Measurements from ENCODE around the gene GRIK3.
"Not testable (repeated sequence)": the region's sequence is repeated elsewhere in the genome, so short reads cannot be mapped to it uniquely, and the experiment has no call there.

The GRIK3 gene

GRCh38 chr1:36900128-36900527, 134.2 kb downstream of the GRIK3 start:
- DNase-seq = no peak

DNA sequence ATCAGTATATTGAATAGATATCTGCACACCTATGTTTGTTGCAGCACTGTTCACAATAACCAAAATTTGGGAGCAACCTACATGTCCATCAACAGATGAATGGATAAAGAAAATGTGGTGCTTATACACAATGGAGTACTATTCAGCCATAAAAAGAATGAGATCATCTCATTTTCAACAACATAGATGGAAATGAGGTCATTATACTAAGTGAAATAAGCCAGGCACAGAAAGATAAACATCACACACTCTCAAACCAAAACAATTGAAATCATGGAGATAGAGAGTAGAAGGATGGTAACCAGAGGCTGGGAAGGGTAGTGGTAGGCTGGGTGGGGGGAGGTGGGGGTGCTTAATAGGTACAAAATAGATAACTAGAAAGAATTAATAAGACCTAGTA, 136.5 kb downstream of the GRIK3 start:
- DNase-seq = not testable (repeated sequence)

GRCh38 chr1:36894824-36895223, 139.5 kb downstream of the GRIK3 start:
- DNase-seq = no peak

DNA sequence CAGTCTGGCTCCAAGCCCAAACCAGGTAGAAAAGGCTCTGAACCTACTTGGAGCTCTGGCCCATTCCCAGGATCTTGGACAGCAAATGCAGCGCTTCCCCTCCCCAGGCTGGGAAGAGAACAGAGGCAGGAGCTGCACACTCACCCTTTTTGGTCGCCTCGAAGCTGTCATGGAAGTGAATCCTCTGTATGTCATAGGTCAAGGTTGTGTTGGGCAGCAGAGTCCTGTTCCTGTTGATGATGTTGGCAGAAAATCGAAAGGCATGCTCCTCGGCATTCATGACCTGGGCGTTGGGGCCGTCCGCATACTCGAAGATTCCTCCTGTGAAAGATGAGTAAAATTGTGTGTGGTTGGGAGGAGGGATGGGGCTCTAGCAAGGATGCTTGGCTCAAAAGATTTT, 143.5 kb downstream of the GRIK3 start:
- no peak for DNase-seq

DNA sequence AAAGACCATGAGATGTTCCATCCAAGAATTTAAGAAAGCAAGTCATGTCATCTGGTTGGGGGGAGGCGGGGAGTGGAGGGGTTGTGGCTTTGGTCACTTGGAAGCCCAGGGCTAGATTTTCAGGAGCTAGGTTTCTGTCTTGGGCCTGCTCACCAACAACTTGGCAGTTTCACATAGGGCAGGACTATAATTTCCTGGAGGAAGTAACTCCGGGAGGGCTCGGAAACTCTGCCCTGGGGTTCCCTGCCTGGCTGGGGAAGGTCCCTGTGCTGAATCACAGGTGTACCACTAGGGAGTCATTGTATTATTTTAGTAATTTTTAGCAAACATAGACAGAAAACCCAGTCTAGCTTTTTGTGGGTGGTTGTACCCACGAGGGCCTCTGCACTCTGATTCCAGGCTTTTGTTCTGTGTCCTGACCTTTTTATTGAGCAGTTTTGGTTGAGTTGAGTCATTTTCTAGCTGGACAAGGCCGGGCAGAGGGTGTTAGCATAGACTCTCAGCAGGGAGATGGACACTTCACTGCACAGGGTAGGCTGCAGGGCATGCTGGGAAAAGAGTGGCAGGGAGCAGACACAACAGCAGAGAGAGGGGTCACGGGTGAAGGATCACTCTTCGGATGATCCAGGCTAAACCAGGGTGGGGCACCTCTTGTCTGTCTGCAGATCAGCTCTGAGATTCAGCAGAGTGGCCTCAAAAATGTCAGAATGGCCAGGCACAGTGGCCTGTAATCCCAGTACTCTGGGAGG, 144.7 kb downstream of the GRIK3 start:
- no peak for DNase-seq

DNA sequence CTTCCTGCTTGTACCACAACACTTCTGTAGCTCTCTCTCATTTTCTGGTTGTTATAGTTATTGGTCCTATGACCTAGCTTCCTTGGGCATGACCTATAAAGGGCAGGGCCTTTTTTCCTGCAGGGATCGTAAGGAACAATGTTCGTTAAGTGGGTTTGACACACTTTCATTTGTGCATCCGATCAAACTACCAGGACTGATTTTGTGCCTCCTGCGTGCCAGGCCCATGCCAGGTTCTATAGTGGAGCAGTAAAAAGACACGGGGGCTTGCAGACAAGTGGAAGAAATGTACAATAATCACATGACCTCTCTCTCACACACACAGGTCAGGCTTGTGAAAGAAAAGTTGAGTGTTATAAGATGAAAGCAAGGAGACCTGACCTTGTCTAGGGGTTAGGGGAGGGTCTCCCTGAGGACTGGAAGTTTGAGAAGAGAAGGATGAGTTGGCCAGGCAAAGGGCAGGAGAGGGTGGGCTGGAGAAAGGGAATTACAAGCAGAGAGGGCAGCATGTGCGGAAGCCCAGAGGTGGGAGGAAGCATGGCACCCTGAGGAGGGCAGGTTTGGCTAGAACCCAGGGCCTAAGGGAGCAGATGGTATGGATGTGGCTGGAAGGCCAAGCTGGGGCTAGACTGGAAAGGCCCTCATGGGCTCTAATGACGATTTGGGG, 145.4 kb downstream of the GRIK3 start:
- no peak for DNase-seq

DNA sequence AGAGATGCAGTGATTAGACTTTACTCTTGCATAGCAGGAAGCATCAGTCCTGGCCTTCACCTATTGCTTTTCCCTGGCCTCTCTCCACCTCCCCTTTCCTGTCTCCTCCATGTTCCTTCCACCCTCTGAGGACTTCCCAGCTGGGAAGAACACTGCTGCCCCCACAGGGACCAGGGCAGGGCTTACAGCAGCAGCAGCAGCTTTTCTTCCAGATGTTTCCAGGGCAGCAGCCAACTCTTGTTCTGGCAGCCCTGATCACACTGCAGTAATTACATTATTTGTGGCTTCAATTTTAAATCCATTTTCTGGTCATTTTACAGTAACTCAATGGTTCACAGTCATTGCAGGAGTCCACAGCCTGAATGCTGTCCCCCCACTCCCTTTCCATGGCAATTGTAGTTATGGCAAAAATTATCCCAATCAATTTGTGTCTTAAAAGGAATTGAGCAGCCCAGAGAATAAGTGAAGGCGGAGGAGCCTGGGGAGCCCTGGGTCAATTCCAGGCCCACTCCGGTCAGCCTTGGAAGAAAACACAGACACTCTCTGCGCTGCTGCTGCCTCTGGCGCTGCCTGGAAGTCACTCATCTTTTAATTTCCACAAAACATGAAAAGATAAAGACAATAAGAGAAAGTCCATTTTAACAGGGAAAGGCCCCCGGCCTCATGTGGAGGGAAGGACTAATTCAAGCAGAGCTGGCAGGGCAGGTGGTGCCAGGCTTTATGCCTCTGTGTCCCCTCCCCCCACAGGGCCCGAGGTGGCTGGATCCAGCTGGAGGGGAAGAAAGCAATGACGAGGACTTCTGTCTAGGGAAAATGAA, 148.6 kb downstream of the GRIK3 start:
- DNase-seq = no peak

GRCh38 chr1:36884801-36885200, 149.5 kb downstream of the GRIK3 start:
- no peak for DNase-seq

- DNase-seq = no peak
Measured at GRCh38 chr1:36884029-36884701, 150.2 kb downstream of the GRIK3 start.

- DNase-seq = no peak
Measured at GRCh38 chr1:36883315-36883949, 150.9 kb downstream of the GRIK3 start.

- DNase-seq = no peak
Measured at GRCh38 chr1:36882536-36883285, 151.6 kb downstream of the GRIK3 start.

DNA sequence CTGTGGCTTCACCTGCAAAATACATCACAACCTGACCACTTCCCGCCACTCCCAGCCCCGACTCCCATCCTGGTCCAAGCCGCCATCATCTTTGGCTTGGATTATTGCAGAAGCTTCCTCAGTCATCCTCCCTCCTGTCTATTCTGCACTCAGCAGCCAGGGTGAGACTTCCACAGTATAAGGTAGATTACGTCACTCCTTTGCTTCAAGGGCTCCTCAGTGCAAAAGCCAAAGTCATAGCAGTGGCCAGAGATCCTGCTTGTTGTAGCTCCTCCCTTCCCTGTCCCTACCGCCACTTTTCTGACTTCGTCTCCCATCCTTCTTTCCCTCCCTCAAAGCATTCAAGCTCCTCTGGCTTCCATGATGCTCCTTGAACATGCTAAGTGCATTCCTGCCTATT, 152.8 kb downstream of the GRIK3 start:
- no peak for DNase-seq

GRCh38 chr1:36881068-36881405, 153.3 kb downstream of the GRIK3 start:
- DNase-seq = no peak

- no peak for DNase-seq
Measured at GRCh38 chr1:36880155-36881067, 153.9 kb downstream of the GRIK3 start.

DNA sequence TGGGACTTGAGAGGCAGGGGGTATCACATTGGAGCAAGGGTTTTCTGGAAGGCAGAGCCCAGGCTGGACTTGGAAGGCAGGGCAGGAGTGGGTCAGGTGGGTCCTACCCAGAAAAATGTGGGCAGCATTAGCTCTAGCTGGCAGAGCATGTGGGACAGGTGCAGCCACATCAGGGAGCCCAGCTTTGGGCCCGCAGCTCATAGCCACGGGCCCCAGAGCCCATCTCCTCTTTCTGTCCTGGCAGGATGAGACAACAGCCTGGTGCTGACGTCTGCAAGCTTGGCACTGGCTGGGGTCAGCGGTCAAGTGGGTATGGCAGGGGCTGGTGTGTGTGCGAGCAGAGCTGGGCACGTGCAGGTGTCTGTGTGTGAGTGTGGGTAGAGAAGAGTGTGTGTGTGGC, 154.7 kb downstream of the GRIK3 start:
- DNase-seq = no peak

DNA sequence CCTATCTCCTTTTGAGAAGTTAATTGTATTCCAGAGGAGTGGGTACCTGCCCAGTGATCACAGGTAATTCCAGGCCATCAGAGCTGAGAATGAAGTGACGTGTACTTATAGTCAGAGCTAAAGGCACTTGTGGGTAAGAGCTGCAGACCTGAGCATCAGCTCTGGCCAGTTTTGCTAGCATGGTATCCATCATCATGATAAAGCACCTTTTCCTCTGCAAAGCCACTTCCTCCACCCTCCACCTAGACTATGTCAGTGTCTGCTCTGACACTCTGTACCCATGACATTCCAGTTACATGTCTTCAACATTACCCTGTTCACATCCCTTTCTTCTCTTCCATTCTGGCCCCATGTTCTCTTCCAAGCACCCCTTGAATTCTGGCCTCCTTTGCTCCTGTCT, 157.3 kb downstream of the GRIK3 start:
- no peak for DNase-seq

- DNase-seq = no peak
Measured at GRCh38 chr1:36874271-36875060, 159.8 kb downstream of the GRIK3 start.

DNA sequence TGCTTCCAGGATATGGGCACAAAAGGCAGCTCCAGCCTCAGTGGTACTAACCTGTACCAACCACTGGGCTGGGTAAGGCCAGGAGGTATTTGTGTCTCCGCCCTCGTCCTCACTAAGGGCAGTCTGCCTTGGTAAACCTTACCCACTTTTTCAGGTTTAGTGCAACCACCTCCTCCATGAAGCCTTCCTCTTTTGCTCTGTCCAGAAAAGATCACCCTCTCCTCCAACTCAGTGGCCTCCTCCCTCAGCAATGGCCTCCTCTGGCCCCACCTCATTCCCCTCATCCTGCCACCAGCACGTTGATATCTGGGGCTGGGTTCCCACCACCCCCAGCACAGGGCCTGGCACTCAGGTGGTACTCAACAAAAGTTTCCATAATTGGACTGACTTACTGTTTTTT, 161.5 kb downstream of the GRIK3 start:
- DNase-seq = no peak

GRCh38 chr1:36872126-36872754, 162.1 kb downstream of the GRIK3 start:
- no peak for DNase-seq

Data from NCI-H1694 treated with DMSO at 0.1 percent for 48 hours (cell line).